ENCODE results near the gene SLC24A3.

GRCh38 chr20:19618711-19619110 lies 406.3 kb downstream of the SLC24A3 start:
- no peak for TF ChIP-seq CTCF (IDR thresholded peaks at IDR 0.05; ENCODE audit: low read depth, low read length)
- TF ChIP-seq EZH2phosphoT487 (IDR thresholded peaks at IDR 0.05; ENCODE audit: low read depth): no peak
